BJ (cell line): ENCODE data around the gene HIP1. TPM values are rescaled to one million over a fixed set of nuclear protein-coding genes. Genes with fewer than 3 reads are reported as not detected.
"Not testable (repeated sequence)": the region's sequence is repeated elsewhere in the genome, so short reads cannot be mapped to it uniquely, and the experiment has no call there.

Experiments used
- CTCF ChIA-PET: fragments of 350-600 bp; formaldehyde crosslinking; extraction: SDS; loops from one replicate; lab custom pipeline; 2021; ENCODE audit warnings: antibody characterized with exemption, inconsistent platforms; lab: Yijun Ruan, JAX
- POLR2A ChIA-PET: fragments of 300-600 bp; sonication (Branson Sonifier 250); formaldehyde crosslinking; extraction: SDS; loops from one replicate; lab custom pipeline; 2021; ENCODE audit warnings: antibody characterized with exemption; lab: Charles Lee
- DNase-seq: peaks from one replicate; pipeline ENCODE4 v3.0.0-alpha.2; 2011; ENCODE audit warnings: low read depth
- H3K27me3 ChIP-seq: 2 replicates; pipeline ENCODE4 v1.6.0; 2011; ENCODE audit warnings: low read length; ENCODE audit not compliant: control insufficient read depth, insufficient read depth
- H3K36me3 ChIP-seq: 2 replicates; pipeline ENCODE4 v1.5.1; 2011; ENCODE audit warnings: low read length; ENCODE audit not compliant: control insufficient read depth, insufficient read depth
- H3K4me3 ChIP-seq: 2 replicates; pipeline ENCODE4 v1.5.1; 2011; ENCODE audit warnings: low read depth, mild to moderate bottlenecking, control low read depth, low read length
- CTCF ChIP-seq: IDR thresholded peaks from 2 replicates; pipeline ENCODE4 v1.5.1; 2011; ENCODE audit warnings: low read depth, mild to moderate bottlenecking, control low read depth, inconsistent platforms, low read length, moderate library complexity; ENCODE audit not compliant: insufficient read depth
- polyA plus RNA-seq: library from polyadenylated mRNA; depleted of rRNA; stranded (reverse); fragments of >200 nt; gene quantifications from 2 replicates; pipeline ENCODE4 v1.2.3, GENCODE V29; 2011

Gene HIP1
- polyA plus RNA-seq, 1 experiment, result 7.5 TPM

- Histone ChIP-seq H3K36me3 (no peaks in the 10 kb centered on the region), H3K27me3 (no peaks in the 10 kb centered on the region), H3K4me3 (no peak overlapping the region)
- DNase-seq, result no peak
- CTCF ChIA-PET, result interaction anchor here (1.0 to 1.1 kb wide), 2 partner anchors 9 to 12 kb away, joined by 3 read pairs; no protein-coding TSS in a partner anchor
- POLR2A ChIA-PET, result interaction anchor here (0.6 kb wide), 1 partner anchor 163 kb away, joined by 4 read pairs; no protein-coding TSS in a partner anchor
- no peak for TF ChIP-seq CTCF
Observed at GRCh38 chr7:75727881-75728593, 10.7 kb downstream of the HIP1 start.

GRCh38 chr7:75727351-75727750 is 11.4 kb downstream of the HIP1 start:
- H3K4me3 ChIP-seq, H3K27me3 ChIP-seq, POLR2A ChIA-PET, H3K36me3 ChIP-seq, DNase-seq: not testable (repeated sequence)
- CTCF ChIA-PET, result interaction anchor here (1.0 to 1.1 kb wide), 2 partner anchors 10 to 12 kb away, joined by 3 read pairs; no protein-coding TSS in a partner anchor

GRCh38 chr7:75725306-75725705 is 13.4 kb downstream of the HIP1 start:
- H3K27me3 ChIP-seq, result no peaks in the 10 kb centered on the region
- H3K36me3 ChIP-seq, result no peaks in the 10 kb centered on the region
- no peak overlapping the region for H3K4me3 ChIP-seq
- no peak for TF ChIP-seq CTCF
- POLR2A ChIA-PET, result no interaction called here
- CTCF ChIA-PET, result interaction anchor here (1.0 kb wide), 1 partner anchor 174 kb away, joined by 3 read pairs; no protein-coding TSS in a partner anchor
- DNase-seq, result no peak

- ChIA-PET CTCF (interaction anchor here (0.7 kb wide), 1 partner anchor 38 kb away, joined by 3 read pairs; no protein-coding TSS in a partner anchor), POLR2A (no interaction called here)
- H3K36me3 ChIP-seq, result no peaks in the 10 kb centered on the region
- no peak for TF ChIP-seq CTCF
- H3K27me3 ChIP-seq, result no peaks in the 10 kb centered on the region
- no peak overlapping the region for H3K4me3 ChIP-seq
- DNase-seq, result no peak
Observed at GRCh38 chr7:75723444-75723843, 15.3 kb downstream of the HIP1 start.

- H3K4me3 ChIP-seq, result no peak overlapping the region
- DNase-seq, result no peak
- no peaks in the 10 kb centered on the region for H3K27me3 ChIP-seq
- TF ChIP-seq CTCF, result no peak
- CTCF ChIA-PET, result interaction anchor here (1.2 kb wide), 1 partner anchor 12 kb away, joined by 3 read pairs; no protein-coding TSS in a partner anchor
- POLR2A ChIA-PET, result no interaction called here
- no peaks in the 10 kb centered on the region for H3K36me3 ChIP-seq
Observed at GRCh38 chr7:75722373-75722772, 16.4 kb downstream of the HIP1 start.

- H3K36me3 ChIP-seq, H3K27me3 ChIP-seq, POLR2A ChIA-PET, DNase-seq, H3K4me3 ChIP-seq: not testable (repeated sequence)
- CTCF ChIA-PET, result interaction anchor here (1.2 kb wide), 1 partner anchor 12 kb away, joined by 3 read pairs; no protein-coding TSS in a partner anchor
Observed at GRCh38 chr7:75721922-75722321, 16.8 kb downstream of the HIP1 start.
